Measurements from ENCODE around the gene ZBTB40. TPM values are rescaled to one million over a fixed set of nuclear protein-coding genes. Genes with fewer than 3 reads are reported as not detected.

Gene ZBTB40
- total RNA-seq, 6 experiments from 2014 or later: 8.8 to 12.2 (median 10.7) TPM

DNA sequence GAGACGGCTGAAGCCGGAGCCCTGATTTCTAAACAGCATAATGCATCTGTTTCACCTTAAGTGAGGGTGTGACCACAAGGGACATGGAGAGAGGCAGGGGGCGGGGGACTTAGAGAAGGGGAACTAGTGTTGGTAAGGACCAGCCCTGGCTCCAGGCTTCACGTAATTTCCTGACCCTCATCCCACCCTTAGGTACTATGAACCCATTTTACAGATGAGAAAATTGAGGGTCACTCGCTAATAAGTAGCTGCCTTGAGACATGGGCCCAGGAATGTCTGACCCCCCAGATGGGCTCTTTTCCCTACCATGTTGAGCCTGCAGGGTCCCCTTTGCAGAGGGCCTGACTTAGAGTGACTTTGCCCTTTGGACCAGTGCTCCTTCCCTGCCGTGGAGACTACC, 116.3 kb downstream of the ZBTB40 start:
- Mint-ChIP-seq H3K36me3 (ENCODE audit: low read depth) (no peaks in the 10 kb centered on the region), H3K9me3 (no peaks in the 10 kb centered on the region), H3K4me1 (ENCODE audit: low read depth) (no peaks in the 10 kb centered on the region), H3K4me3 (no peak overlapping the region), H3K27ac (no peak overlapping the region), H3K27me3 (ENCODE audit: insufficient read depth) (peaks cover 36% of the 10 kb centered on the region)
- TF ChIP-seq, protein P1, sequence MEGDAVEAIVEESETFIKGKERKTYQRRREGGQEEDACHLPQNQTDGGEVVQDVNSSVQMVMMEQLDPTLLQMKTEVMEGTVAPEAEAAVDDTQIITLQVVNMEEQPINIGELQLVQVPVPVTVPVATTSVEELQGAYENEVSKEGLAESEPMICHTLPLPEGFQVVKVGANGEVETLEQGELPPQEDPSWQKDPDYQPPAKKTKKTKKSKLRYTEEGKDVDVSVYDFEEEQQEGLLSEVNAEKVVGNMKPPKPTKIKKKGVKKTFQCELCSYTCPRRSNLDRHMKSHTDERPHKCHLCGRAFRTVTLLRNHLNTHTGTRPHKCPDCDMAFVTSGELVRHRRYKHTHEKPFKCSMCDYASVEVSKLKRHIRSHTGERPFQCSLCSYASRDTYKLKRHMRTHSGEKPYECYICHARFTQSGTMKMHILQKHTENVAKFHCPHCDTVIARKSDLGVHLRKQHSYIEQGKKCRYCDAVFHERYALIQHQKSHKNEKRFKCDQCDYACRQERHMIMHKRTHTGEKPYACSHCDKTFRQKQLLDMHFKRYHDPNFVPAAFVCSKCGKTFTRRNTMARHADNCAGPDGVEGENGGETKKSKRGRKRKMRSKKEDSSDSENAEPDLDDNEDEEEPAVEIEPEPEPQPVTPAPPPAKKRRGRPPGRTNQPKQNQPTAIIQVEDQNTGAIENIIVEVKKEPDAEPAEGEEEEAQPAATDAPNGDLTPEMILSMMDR (IDR thresholded peaks at IDR 0.05): no peak
- DNase-seq: no peak

DNA sequence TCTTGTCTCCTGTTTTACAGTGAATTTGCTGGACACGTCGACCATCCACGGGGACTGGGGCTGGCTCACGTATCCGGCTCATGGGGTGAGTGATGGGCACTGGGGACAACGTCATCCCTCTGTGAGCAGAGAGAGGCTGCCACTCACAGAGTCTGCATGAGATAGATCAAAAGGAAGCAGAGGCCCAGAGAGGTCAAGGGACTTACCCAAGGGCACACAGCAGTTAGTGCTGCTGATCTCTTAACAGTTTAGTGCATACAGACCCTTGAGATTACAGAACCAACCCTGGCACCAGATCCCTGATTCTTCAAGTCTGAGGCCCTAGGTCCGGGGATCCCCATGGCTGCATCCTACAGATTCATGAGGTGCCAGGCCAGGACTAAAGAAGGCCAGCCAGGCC, 117.6 kb downstream of the ZBTB40 start:
- Mint-ChIP-seq H3K27ac (no peak overlapping the region), H3K9me3 (no peaks in the 10 kb centered on the region), H3K4me3 (no peak overlapping the region), H3K27me3 (ENCODE audit: insufficient read depth) (peaks cover 35% of the 10 kb centered on the region), H3K4me1 (ENCODE audit: low read depth) (no peaks in the 10 kb centered on the region), H3K36me3 (ENCODE audit: low read depth) (no peaks in the 10 kb centered on the region)
- no peak for DNase-seq
- TF ChIP-seq, protein P1 (IDR thresholded peaks at IDR 0.05): no peak

DNA sequence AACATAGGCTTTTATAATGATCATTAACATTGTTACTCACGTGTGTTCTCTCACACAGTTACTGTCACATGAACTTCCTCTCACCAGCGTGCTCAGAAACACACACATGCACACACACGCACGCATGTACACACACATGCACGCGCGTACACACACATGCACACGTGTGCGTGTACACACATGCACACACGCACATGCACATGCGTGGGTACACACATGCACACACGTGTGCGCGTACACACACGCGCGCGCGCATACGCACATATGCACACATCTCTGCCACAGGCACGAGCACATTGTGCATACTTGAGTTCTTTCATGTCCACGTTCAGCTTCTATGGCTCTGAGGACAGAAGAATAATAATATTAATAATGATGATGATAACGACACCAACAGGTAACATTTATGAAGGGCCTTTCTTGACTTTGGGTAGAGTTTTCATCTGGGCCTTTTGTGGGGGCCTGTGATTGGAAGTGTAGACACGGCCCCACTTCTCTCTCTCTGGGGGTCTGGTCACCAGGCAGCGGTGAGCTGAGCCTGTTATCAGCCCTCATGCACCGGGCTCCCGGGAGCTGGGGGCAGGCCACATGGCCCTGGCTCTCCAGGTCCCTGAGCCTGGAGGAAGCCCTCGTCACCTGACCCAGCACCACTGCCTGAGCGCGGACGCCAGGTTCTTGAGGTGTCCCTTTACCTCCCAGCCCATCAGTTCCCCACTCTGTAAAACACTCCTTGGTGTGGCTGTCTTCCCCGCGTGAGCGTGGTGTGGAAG, 118.7 kb downstream of the ZBTB40 start:
- Mint-ChIP-seq H3K27me3 (ENCODE audit: insufficient read depth) (peaks cover 36% of the 10 kb centered on the region), H3K4me3 (no peak overlapping the region), H3K9me3 (no peaks in the 10 kb centered on the region), H3K27ac (no peak overlapping the region), H3K4me1 (ENCODE audit: low read depth) (no peaks in the 10 kb centered on the region), H3K36me3 (ENCODE audit: low read depth) (no peaks in the 10 kb centered on the region)
- no peak for DNase-seq
- TF ChIP-seq, protein P1 (IDR thresholded peaks at IDR 0.05): no peak

DNA sequence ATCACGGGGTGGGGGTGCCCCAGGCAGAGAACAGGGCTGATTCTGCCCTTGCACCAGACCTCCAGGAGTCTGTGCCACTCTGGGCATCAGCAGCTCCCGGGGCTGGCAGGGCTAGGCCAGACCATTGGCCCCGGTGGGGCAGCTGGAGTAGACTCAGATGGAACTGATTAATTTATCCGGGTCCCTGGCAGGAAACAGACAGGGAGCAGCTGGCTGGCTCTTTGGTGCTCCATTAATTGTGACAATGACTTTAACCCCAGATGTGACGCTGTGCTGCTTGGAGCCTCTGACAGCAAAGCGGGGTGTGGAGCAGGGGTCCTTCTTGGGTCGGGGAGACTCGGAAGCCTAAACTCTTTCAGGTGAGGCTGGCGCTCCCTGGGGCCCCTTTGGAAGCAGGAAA, 121.2 kb downstream of the ZBTB40 start:
- H3K27me3 Mint-ChIP-seq (ENCODE audit: insufficient read depth): peaks cover 34% of the 10 kb centered on the region
- peaks cover 7% of the 10 kb centered on the region; the same call in 1 of the 2 replicates for H3K36me3 Mint-ChIP-seq (ENCODE audit: low read depth)
- H3K27ac Mint-ChIP-seq: no peak overlapping the region
- peaks cover 16% of the 10 kb centered on the region for H3K9me3 Mint-ChIP-seq
- no peaks in the 10 kb centered on the region for H3K4me1 Mint-ChIP-seq (ENCODE audit: low read depth)
- H3K4me3 Mint-ChIP-seq: no peak overlapping the region
- TF ChIP-seq, protein P1 (IDR thresholded peaks at IDR 0.05): no peak
- no peak for DNase-seq

DNA sequence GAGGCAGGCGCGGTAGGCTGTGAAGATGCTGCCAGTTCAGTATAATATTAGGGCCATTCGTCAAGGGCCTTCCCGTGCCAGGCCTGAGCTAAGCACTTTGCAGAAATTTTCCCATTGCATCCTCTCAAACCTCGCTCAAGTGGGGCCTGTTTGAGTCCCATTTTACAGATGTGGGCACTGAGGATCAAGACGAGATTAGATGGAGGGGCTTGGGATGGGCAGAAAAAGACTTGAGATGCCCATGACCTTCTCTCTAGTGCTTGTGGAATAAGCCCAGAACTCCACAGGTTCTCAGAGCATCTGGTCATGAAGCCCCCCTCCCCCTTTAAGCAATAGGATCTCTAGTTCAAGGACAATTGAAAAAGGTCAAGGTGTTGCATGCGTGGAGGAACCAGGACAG, 121.6 kb downstream of the ZBTB40 start:
- H3K36me3 Mint-ChIP-seq (ENCODE audit: low read depth): peaks cover 11% of the 10 kb centered on the region; the same call in 1 of the 2 replicates
- H3K27ac Mint-ChIP-seq: no peak overlapping the region
- peaks cover 20% of the 10 kb centered on the region for H3K9me3 Mint-ChIP-seq
- H3K27me3 Mint-ChIP-seq (ENCODE audit: insufficient read depth): peaks cover 34% of the 10 kb centered on the region
- H3K4me1 Mint-ChIP-seq (ENCODE audit: low read depth): no peaks in the 10 kb centered on the region
- H3K4me3 Mint-ChIP-seq: no peak overlapping the region
- DNase-seq: no peak
- TF ChIP-seq, protein P1 (IDR thresholded peaks at IDR 0.05): no peak
